Stimulated activated CD8-positive, alpha-beta memory T cell treated with anti-CD3 and anti-CD28 coated beads, Interleukin-15, amount 100 ng/mL, for 48 hours (primary cell): Measurements from ENCODE around the gene TLCD3B.
"Not testable (repeated sequence)": the region's sequence is repeated elsewhere in the genome, so short reads cannot be mapped to it uniquely, and the experiment has no call there.

ENCODE experiments used
- DNase-seq, 2 donors: peaks; one replicate each; pipeline ENCODE4 v3.0.0-alpha.2; 2020; ENCODE audit warnings: low read depth in 2 of 2

The TLCD3B gene

GRCh38 chr16:30060836-30061554 is 29.9 kb upstream of the TLCD3B start:
- DNase-seq = no peak

- no peak for DNase-seq
These were observed 29.3 kb upstream of the TLCD3B start for GRCh38 chr16:30060346-30060745.

- peak; percentile 34 to 45 for DNase-seq
These were observed 24.0 kb upstream of the TLCD3B start for GRCh38 chr16:30054959-30055553.

- DNase-seq = no peak
These were observed 23.4 kb upstream of the TLCD3B start for GRCh38 chr16:30054451-30054850.

- no peak for DNase-seq
These were observed 22.4 kb upstream of the TLCD3B start for GRCh38 chr16:30053376-30054015.

- peak; percentile 90 to 91 for DNase-seq
These were observed 21.8 kb upstream of the TLCD3B start for GRCh38 chr16:30052671-30053372.

- no peak for DNase-seq
These were observed 20.4 kb upstream of the TLCD3B start for GRCh38 chr16:30051518-30051917.

- DNase-seq = no peak
These were observed 18.8 kb upstream of the TLCD3B start for GRCh38 chr16:30049871-30050270.

GRCh38 chr16:30046588-30046987 is 15.5 kb upstream of the TLCD3B start:
- DNase-seq = no peak

- DNase-seq = no peak
These were observed 15.1 kb upstream of the TLCD3B start for GRCh38 chr16:30046178-30046577.

- no peak for DNase-seq
These were observed 10.8 kb upstream of the TLCD3B start for GRCh38 chr16:30041841-30042240.

GRCh38 chr16:30040690-30041089 is 9.6 kb upstream of the TLCD3B start:
- not testable (repeated sequence) for DNase-seq

- no peak for DNase-seq
These were observed 9.2 kb upstream of the TLCD3B start for GRCh38 chr16:30040221-30040620.

- DNase-seq = no peak
These were observed 2.2 kb upstream of the TLCD3B start for GRCh38 chr16:30033270-30033669.

GRCh38 chr16:30032083-30032819 is 1.2 kb upstream of the TLCD3B start:
- peak in 1 of 2 donors; percentile 40 for DNase-seq

- no peak for DNase-seq
These were observed 427 bp upstream of the TLCD3B start for GRCh38 chr16:30031477-30031918.

- no peak for DNase-seq
These were observed 923 bp downstream of the TLCD3B start for GRCh38 chr16:30030011-30030685.

GRCh38 chr16:30028438-30029076 is 2.5 kb downstream of the TLCD3B start:
- no peak for DNase-seq

GRCh38 chr16:30027588-30028437 is 3.3 kb downstream of the TLCD3B start:
- no peak for DNase-seq

GRCh38 chr16:30026449-30026848 is 4.6 kb downstream of the TLCD3B start:
- no peak for DNase-seq
